Measurements from ENCODE around the gene DOCK6.

DOCK6 gene, protein sequence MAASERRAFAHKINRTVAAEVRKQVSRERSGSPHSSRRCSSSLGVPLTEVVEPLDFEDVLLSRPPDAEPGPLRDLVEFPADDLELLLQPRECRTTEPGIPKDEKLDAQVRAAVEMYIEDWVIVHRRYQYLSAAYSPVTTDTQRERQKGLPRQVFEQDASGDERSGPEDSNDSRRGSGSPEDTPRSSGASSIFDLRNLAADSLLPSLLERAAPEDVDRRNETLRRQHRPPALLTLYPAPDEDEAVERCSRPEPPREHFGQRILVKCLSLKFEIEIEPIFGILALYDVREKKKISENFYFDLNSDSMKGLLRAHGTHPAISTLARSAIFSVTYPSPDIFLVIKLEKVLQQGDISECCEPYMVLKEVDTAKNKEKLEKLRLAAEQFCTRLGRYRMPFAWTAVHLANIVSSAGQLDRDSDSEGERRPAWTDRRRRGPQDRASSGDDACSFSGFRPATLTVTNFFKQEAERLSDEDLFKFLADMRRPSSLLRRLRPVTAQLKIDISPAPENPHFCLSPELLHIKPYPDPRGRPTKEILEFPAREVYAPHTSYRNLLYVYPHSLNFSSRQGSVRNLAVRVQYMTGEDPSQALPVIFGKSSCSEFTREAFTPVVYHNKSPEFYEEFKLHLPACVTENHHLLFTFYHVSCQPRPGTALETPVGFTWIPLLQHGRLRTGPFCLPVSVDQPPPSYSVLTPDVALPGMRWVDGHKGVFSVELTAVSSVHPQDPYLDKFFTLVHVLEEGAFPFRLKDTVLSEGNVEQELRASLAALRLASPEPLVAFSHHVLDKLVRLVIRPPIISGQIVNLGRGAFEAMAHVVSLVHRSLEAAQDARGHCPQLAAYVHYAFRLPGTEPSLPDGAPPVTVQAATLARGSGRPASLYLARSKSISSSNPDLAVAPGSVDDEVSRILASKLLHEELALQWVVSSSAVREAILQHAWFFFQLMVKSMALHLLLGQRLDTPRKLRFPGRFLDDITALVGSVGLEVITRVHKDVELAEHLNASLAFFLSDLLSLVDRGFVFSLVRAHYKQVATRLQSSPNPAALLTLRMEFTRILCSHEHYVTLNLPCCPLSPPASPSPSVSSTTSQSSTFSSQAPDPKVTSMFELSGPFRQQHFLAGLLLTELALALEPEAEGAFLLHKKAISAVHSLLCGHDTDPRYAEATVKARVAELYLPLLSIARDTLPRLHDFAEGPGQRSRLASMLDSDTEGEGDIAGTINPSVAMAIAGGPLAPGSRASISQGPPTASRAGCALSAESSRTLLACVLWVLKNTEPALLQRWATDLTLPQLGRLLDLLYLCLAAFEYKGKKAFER (N-terminal part only)

GRCh38 chr19:11261971-11262839, at the start of gene DOCK6:
Gene DOCK6 (minus strand): TSS chr19:11262524. CDS start chr19:11262440, 84 bp downstream.
- DNase-seq (ENCODE audit: low spot score) = peak; percentile 86

GRCh38 chr19:11306337-11306736, 44.0 kb upstream of the DOCK6 start:
- DNase-seq (ENCODE audit: low spot score) = no peak

DNA sequence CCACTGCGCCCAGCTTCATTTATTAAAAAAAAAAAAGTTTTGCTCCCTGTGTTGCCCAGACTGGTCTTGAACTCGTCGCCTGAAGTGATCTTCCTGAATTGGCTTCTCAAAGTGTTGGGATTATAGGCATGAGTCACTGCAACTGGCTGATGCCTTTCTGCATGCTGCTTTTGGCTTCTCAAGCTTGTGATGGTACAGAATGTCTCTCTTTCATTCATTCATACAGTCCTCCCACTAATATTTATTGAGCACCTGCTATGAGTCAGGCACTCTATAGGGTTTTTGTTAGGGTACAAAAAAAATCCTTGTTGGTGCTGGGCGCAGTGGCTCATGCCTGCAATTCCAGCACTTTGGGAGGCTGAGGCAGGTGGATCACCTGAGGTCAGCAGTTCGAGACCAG, 42.6 kb upstream of the DOCK6 start:
- no peak for DNase-seq (ENCODE audit: low spot score)

DNA sequence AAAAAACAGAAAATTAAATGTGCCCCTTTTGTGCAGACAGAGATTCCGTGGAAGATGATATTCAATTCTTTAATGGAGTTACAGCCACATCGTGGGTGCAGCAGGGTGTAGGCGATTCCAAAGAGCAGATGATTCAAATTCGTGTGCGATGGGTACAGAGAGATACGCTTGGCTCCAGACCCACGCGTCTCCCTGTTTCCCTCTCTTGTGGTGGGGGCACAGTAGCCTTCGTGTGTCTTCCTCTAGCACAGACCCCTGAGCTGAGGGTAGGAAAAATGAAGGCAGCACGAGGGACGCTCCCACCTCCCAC, 38.4 kb upstream of the DOCK6 start:
- DNase-seq (ENCODE audit: low spot score) = no peak

DNA sequence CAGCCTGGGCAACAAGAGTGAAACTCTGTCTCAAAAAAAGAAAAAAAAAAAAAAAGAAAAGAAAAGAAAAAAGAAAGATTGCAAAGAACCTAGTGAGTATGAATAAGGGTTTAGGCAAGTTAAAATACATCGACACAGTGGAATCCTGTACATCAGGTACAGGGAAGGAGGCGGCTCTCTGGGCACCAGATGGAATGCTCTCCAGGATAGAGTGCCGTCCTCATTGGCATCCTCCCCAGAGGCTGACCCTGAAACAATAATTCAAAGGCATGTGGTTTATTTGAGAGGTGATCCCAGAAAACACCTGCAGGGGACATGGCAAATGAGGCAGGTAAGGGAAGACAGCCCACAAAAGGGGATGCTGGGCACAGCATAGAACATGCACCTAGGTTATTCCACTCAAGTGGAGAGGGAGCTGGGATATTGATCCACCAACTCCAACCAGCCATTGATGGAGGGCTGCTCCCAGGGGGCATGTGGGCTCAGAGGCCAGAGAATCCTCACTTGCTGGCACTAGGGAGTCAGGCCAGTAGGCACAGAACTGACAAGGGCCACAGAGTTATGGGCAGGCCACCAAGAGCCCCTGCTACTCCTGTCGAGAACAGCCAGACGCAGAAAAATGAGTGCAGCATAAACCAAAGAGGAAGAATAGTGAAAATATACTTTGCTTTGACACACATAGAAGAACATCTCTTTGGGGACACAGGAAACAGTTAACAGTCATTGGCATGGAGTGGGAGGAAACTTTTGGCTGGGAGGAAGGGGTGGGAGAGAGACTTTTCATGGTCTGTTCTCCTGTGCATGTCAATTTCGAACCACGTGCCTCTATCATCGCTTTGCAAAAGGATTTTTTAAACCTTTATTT, 37.9 kb upstream of the DOCK6 start:
- no peak for DNase-seq (ENCODE audit: low spot score)

DNA sequence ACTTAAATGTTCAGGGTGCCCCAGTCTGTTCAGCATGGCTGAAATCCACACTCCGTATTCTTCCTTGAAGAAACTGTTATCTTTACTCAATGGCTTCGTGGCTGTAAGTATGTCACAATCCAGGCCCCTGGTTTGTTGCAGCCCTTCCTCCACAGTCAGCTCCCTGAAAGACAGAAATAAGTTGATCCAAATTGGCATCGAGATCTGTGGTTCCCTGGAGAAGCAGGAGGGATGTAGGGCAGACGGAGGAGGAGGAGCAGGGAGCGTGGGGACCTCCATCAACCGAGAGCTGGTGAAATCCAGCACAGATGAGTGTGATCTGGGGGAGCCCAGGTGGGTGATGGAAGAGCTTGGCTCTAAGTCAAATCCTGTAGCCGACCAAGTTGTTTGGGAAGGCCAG, 33.9 kb upstream of the DOCK6 start:
- DNase-seq (ENCODE audit: low spot score) = no peak

DNA sequence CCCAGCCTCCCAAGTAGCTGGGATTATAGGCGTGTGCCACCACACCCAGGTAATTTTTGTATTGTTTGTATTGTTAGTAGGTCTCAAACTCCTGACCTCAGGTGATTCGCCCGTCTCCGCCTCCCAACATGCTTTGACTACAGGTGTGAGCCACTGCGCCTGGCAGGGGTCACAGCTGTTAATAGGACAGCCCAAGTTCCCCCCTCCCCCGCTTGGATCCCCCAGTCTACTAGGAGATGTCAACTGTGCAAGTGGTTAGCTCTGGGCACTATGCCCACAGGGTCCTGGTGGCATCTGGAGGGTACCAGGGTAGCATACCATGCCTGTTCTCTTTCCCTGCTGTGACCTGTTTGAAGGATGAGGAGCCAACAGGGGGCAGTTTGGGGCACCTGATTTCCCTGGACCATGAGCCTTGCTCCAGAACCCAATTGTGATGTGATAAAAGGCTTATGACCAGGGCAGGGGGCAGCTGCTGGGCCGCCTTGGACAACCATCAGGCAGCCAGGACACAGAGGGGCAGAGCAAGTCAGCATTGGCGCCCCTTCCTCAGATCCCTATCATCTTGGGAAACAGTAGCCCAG, 33.4 kb upstream of the DOCK6 start, which contains the start of gene TSPAN16:
Gene TSPAN16, plus strand, starts transcription at position 496 of the 581 bp plus-strand sequence. CDS start 138 bp downstream, outside the sequence.
- no peak for DNase-seq (ENCODE audit: low spot score)

GRCh38 chr19:11295180-11295579, 32.9 kb upstream of the DOCK6 start:
- no peak for DNase-seq (ENCODE audit: low spot score)

GRCh38 chr19:11293433-11294389, 31.4 kb upstream of the DOCK6 start:
- DNase-seq (ENCODE audit: low spot score) = peak; percentile 94

- DNase-seq (ENCODE audit: low spot score) = no peak
Observed at GRCh38 chr19:11291991-11292390, 29.7 kb upstream of the DOCK6 start.

GRCh38 chr19:11291415-11291814, 29.1 kb upstream of the DOCK6 start:
- DNase-seq (ENCODE audit: low spot score) = no peak

- no peak for DNase-seq (ENCODE audit: low spot score)
Observed at GRCh38 chr19:11290256-11290655, 27.9 kb upstream of the DOCK6 start.

DNA sequence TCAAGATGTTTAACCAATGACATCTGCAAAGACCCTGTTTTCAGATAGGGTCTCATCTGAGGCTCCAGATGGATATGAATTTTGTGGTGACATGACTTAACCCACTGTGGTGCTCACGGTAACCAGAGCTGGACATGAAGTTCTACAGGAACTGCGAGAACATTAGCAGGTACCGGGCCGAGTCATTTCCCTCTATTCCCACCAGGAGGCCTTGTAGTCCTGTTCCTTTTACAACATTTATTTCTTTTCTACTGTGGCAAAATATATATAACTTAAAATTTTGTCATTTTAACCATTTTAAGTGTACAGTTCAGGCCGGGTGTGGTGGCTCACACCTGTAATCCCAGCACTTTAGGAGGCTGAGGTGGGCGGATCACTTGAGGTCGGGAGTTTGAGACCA, 26.0 kb upstream of the DOCK6 start:
- DNase-seq (ENCODE audit: low spot score) = peak; percentile 57

GRCh38 chr19:11286312-11286974, 24.1 kb upstream of the DOCK6 start:
- DNase-seq (ENCODE audit: low spot score) = no peak

DNA sequence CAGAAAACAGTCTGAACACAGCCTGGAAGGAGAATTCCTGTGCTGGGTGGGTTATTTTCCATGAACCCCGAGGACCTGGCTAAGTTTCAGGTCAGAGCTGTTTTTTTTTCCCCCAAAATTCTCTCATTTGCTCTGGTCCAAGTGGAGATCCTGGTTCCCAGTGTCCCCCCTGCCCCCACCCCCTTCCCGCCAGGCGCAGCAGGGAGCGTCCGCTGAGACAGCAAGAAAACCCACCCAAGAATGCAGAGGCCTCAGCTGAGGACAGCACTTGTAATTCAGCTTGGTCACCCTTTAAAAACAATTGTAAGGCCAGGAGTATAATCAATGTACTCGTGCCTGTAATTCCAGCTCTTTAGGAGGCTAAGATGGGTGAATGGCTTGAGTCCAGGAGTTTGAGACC, 22.2 kb upstream of the DOCK6 start:
- no peak for DNase-seq (ENCODE audit: low spot score)

DNA sequence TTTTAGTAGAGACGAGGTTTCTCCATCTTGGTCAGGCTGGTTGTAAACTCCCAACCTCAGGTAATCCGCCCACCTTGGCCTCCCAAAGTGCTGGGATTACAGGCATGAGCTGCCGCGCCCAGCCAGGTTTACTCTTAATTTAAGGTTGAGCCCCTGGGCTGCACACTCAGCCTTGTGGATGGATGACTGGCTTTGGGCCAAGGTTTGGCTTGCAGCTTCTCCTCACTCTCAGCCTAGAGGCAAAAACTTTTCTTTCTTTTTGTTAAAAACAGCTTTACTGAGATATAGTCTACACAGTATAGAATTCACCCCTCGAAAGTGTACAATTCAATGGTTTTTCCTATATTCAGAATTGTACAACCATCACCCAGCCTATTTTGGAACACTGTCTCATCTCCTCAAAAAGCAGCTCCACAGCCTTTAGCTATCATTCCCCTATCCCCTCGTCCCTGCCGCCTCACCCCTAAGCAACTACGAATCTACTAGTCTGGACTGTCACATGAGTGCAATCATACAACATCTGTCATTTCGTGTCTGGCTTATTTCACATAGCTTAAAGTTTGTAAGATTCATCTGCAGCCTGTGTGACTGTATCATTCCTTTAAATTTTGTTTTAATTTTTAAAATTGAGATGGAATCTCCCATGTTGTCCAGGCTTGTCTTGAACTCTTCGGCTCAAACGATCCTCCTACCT, 19.2 kb upstream of the DOCK6 start:
- no peak for DNase-seq (ENCODE audit: low spot score)

DNA sequence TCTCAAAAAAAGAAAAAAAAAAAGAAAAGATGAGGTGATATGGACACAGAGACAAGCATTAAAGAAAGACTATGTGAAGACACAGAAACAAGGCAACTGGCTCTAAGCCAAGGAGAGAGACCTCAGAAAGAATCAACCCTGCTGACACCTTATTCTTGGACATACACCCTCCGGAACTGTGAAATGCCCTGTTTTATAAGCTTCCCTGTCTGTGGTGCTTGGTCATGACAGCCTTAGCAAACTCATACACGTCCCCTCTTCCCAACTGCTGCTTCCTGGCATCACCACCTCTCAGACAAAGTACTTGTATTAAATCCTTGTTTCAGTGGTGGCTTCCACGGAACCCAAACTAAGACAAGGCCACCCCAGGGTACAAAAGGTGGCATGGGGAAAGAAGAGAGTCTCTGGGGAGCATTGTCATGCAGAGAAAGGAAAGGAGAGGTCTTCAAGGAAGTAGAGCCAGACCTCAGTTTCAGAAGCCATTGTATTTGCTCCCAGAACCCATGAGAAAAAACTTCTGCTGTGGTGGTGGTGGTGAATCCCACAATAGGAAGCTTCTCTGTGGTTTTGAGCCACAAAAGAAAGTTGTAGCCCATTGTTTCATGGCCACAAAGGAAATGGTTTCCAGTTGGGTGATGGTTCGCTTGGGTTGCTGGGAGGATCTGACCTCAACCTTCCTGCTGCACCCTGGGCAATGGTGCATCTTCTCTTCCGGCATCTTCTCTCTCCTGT, 17.3 kb upstream of the DOCK6 start:
- no peak for DNase-seq (ENCODE audit: low spot score)

All from AG08396 (cell line).